HG02678 (cell line): ENCODE results near the gene TRAPPC10.

Experiments
- ATAC-seq: cut with Tn5 transposase; IDR thresholded peaks from one replicate; pipeline ENCODE4 v1.9.1; 2021; ENCODE audit warnings: mild to moderate bottlenecking, moderate library complexity; ENCODE audit not compliant: unreplicated experiment

The TRAPPC10 gene

DNA sequence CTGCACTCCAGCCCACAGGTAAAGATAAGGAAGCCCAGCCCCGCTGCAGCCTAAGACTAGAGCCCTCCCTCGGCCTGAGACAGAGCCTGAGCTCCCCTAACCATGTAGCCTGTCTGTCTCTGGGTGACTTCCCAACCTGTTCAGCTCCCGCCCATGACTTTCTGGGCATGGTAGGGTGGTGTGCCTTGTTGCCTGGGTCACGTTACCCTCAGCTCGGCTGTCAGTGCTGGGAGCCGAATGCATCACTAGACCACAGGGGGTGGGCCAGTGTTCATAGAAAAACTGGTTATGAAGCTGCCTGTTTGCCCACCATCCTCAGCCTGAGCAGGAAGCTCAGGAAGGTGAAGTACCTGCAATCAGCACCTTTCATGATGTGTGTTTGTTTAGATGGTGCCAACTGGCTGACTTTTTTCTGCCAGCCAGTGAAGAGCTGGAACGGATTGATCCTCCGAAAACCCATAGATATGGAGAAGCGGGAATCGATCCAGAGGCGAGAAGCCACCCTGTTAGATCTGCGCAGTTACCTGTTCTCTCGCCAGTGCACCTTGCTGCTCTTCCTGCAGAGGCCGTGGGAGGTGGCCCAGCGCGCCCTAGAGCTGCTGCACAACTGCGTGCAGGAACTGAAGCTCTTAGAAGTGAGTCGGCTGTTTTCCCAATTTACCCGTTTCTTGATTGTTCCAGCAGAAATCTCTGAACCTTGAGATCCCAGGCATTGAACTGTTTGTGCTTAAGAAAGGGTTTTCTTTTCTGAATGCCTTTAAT, 51.2 kb downstream of the TRAPPC10 start:
- no peak for ATAC-seq

DNA sequence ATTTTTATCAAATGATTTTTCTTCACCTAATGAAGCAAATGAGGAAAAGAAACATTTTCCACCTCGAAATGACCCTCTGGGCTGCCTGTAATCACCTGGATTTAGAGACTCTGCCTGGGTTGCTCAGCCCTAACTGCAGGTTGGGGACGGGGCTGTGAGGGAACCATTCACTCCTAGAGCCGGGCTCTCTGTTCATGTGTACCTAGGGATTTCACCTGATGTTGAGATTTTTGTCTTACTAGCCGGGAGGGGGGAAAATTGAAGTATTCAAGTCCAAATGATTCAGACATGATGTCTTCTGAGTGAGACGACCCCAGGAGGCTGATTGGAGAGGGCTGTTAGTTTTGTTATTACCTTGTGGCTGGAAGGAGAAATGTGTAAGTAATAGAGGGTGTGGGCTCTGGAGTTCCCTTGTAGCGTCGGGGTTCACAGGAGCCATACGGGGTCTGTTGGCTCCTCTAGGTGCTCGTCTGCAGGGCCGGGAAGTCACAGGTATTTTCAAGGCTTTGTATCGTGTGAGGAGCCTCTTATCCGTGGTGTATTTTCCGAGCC, 52.8 kb downstream of the TRAPPC10 start:
- ATAC-seq, result no peak

DNA sequence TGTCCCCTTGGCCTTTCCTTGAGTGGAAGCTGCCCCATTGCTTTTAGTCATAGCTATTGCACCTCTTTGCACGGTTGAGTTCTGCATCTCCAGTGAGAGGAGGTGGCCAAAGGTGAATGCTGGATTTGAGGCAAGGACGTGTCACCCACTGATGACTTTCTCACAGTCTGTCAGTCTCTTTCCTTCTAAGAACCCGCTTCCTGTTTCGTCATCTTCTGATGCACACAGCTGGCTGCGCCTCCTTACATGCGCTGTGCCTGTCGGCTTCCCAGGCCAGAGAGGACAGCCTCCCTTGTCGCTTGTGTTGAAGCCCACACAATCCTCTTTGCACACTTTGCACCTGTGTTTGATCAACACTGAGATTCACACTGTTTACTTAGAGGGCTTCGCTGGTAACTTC, 53.3 kb downstream of the TRAPPC10 start:
- no peak for ATAC-seq

DNA sequence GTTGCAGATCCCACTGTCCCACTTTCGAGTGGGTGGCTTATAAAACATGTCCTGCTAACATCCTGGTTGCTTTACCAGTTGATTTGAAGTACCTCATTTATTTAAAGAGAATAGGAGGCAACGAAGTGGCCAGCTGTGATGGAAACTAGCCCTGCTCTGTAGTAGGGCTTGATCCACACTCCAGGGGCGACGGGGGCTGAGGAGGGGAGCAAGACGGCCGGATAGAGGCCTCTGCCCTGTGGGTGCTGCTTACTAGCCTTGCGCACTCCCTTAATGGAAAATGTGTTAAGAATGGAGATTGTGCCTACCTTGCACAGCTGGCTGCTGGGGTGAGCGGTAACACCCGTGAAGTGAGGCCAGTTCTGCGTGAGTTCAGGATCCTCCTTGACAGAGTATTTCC, 54.0 kb downstream of the TRAPPC10 start:
- ATAC-seq, result no peak

DNA sequence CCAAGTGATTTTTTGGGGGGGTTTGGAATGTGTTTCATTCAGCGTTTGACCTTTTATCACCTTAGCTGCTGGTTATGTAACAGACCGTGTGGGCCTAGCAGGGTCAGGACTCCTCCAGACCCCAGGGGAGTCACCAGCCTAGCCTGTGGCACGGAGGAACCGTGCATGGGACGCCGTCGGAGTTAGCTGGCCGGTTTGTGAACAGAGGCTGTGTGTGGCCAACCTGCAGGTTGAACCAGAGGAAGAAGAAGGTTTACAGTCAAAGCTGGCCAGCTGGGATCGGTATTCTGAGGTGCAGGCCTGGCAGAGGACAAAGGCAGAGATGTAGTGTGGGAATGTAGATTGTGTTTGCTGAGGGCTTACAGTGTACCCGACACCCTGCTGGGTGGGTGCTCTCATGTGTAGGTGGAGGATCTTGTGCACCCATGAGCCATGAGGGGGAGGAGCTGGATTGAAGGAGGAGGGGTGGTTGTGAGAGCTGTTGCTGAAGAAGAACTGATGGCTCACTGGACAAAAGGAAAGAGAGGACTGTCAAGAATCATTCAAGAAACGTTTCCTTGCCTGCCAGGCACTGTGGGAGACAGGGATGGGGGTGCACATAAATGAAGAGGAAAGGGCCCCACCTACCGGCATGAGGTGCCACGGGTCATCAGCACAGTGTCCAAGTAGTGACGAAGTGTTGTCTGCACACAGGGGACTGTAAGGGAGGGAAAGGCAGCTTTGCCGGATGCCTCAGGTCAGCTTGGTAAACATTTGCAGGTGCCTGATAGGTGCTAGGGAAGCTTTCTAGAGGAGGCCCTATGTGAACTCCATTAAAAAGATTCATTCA, 55.1 kb downstream of the TRAPPC10 start:
- ATAC-seq, result no peak

DNA sequence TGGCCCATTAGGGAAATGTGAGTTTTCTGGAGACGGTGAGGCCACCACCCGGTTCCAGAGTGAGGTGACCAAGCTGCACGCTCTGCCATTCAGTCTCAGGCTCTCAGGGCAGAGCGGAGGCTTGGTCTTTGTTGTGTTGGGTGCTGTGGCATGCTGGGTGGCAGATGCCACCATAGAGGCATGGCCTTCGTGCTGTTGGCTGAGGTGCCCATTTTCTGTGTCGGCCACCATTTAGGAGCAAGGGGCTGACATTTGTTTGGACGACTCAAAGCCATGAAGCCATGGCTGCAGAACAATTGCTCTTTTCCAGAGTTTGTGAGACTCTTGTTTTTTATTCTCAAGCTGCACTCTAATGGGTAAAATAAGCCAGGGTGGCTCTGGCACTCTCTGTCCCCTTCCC, 58.3 kb downstream of the TRAPPC10 start:
- ATAC-seq, result no peak

DNA sequence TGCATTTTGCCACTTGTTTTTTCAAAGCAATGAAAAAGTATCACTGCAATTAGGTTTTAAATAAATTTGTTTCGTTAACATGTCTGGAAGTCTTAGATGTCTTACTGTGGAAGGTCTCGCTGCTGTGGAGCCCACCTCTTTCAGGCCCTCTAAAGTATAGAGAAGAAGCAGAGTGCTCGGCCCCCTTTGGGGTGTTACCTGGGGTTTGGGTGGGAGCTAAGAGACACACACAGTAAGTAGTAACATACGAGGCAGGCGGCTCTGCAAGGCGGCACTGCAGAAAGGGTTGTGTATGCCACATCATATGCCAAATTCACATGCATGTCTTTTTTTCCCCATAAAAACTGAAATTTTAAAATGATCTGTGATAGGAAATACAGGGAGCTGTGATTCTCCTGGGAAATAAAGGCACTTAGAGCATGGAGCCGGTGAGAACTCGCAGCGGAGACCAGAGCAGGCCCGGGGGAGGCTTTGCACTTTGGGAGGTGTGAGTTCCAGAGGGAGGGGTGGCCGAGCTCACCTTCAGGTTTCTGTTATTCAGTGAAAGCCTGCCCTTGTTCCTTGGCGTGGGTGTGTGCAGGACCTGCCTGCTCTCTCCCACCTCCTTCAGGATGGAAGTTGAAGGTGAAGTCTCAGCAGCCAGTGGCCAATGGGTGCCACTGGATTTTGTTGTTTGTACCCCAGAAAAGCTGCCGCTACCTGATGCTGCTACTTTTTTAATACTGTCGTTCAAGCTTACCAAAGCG, 59.4 kb downstream of the TRAPPC10 start:
- no peak for ATAC-seq

DNA sequence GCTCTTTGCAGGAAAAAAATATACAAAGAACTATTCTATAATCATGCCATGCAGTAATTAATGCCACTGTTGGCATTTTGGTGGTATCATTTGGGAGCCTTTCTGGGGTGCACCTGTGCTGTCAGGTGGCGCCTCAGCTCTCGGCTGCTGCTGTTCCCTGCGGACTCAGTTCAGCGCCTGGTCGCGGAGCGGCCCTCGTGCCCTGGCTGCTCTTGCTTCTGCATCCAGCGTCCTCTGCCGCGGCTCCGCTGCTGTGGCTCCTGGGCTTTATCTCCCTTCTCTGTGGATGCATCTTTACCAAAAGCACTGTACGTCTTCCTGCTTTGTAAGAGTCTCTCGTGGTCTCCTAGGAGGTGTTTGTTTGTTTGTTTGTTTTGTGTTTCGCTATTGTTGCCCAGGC, 60.0 kb downstream of the TRAPPC10 start:
- no peak for ATAC-seq

DNA sequence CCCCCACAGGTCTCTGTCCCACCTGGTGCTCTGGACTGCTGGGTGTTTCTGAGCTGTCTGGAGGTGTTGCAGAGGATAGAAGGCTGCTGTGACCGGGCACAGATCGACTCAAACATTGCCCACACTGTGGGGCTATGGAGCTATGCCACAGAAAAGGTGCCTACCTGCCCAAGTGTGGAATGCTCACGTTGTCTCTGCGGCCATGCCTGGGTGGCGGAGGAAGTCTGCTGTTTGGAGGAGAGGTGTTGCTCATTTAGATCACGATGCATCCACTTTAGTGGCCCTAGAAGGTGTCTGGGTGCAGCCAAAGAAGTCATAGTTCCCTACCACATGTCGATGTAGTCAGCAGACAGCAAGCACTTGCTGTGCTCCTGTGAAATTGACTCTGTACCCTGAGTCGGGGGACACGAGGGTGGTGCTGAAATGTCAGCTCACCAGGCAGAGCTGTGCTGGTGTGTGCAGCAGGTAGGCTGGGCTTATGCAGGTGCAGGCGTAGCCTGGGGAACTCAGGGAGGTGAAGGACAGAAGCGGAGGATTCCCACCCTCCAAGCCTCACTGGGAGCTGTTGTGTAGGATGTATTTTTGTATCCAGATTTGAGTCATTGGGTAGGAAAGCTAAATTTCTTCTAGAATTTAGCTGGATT, 62.3 kb downstream of the TRAPPC10 start:
- ATAC-seq, result no peak

DNA sequence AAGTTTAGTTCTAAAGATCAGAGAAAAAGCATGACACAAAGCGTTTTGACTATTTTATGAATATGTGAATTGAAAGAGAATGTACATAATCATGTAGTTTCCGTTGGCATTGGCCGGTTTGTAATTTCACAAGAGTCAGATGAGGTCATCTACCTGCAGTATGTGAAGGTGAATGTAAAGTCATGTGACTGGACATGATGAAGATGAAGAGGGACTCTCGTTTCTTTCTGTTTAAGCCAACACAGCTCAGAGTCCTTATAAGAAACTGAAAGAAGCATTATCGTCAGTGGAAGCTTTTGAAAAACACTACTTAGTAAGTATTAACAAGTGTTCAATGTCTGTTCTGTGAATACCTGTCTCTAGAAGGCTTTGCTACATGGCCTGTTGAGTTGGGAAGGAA, 64.2 kb downstream of the TRAPPC10 start:
- no peak for ATAC-seq

DNA sequence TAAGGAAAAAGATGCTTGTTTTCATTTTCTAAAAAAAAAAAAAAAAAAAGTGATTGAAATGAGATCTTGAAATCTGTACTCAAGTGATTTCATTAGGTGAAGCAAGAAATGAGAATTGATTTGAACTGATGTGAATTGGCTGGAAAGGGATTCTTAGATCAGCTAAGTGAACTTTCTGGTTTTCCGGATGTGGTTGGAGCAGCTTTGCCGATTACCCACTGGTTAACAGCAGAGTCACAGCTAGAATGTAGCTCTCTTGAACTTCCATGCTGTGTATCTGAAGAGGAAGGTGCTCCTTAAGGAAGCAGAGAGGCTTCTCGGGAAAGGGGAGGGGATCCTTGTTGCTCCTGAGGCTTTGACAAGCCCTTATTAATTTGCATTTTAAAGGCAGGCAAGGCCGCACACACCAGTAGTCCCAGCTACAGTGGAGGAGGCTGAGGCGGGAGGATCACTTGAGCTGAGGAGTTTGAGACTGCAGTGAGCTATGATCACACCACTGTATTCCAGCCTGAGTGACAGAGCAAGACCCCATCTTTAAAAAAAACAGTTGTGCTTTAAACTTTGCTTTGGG, 66.4 kb downstream of the TRAPPC10 start:
- no peak for ATAC-seq

DNA sequence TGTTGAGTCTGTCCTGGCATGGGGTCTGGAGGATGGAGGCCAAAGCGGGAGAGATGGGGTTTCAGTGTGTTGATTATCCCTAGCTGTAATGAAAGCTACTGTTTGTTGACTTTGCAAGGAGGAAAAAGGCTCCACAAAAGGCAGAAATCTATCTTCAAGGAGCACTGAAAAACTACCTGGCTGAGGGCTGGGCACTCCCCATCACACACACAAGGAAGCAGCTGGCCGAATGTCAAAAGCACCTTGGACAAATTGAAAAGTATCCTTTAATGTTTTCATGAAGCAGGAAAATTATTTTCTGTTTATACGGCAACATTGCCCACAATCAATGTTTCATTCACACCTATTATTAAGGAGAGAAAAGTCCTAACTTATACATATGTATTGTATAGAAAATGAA, 67.3 kb downstream of the TRAPPC10 start:
- no peak for ATAC-seq

DNA sequence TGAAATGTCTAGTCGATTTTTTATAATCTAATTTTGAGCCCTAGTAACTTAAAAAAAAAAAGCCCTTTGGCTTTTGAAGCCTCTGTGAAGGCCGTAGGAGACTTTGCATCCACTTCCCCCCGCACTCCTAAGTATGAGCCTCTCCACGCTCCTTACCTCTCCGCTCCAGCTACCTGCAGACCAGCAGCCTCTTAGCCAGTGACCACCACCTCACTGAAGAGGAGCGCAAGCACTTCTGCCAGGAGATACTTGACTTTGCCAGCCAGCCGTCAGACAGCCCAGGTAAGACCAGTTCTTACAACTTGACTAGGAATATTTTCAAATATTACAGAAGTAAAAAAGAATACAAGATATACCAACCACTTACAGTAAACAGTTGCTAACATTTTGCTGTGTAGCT, 67.7 kb downstream of the TRAPPC10 start:
- ATAC-seq, result no peak

DNA sequence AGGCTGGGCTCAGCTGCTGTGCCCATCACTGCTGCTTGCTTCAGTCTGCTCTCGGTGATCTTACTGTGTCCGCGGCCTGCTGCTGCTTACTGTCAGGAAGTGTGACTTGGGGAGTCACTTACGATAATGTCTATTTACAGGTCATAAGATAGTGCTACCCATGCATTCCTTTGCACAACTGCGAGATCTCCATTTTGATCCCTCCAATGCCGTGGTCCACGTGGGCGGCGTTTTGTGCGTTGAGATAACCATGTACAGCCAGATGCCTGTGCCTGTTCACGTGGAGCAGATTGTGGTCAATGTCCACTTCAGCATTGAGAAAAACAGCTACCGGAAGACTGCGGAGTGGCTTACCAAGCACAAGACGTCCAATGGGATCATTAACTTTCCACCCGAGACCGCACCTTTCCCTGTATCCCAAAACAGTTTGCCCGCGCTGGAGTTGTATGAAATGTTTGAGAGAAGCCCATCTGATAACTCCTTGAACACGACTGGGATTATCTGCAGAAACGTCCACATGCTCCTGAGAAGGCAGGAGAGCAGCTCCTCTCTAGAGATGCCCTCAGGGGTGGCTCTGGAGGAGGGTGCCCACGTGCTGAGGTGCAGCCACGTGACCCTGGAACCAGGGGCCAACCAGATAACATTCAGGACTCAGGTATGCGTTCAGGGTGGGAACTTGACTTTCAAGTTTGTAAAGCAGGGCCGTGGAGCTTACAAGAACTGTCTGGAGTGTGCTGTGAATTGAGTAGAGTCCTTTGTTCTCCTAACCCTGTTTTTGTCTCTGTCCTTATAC, 70.7 kb downstream of the TRAPPC10 start:
- ATAC-seq, result no peak

DNA sequence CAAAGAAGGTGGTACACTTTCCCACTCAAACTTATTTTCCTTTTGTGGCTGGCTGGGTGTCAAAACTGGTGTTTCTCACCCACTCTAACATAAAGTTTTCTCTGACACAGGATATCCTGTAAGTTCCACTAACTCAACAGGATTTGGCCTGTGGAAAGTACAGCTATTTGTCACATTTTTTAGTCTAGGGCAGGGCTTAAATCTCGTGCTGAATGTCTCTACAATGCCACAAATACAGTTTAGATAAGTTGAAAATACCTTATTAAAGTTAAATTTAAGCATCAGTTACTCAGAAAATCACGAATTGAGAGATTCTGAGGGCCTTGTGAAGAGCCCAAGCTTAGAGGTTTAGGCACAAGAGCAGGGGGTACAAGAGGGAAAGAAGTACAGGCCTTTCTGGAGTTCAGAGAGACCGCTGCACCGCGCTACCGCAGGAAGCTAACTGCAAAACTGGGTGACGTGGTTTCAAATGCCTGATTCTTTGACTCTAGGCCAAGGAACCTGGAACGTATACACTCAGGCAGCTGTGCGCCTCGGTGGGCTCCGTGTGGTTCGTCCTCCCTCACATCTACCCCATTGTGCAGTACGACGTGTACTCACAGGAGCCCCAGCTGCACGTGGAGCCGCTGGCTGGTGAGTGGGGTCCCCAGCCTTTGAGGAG, 71.7 kb downstream of the TRAPPC10 start:
- no peak for ATAC-seq

DNA sequence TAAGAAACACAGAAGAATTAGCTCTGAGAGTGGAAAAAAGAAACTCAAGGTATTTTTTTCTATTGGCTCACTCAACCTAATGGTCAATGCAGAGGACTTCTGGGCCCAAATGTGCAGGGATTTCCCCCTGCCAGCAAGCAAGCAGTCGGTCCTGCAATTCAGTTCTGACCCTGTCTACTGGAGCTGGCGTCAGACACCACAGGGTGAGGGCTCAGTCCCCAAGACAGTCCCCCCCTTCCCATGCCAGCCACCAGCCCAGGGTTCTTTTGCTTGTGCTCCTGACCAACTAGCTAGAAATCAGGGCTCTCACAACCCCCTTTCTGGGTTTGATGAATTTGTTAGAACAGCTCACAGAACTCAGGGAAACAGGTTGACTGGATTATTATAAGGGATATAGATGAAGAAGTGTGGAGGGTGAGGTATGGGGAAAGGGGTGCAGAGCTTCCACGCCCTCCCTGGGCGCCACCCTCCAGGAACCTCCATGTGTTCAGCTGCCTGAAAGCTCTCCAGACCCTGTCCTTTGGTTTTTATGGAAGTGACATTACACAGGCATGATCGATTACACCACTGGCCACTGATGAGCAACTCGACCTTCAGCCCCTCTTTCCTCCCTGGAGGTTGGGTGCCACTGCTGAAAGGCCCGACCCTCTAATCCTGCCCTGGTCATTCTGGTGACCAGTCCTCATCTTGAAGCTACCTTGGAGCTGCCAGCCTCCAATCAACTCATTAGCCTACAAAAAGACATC, 72.6 kb downstream of the TRAPPC10 start:
- no peak for ATAC-seq

DNA sequence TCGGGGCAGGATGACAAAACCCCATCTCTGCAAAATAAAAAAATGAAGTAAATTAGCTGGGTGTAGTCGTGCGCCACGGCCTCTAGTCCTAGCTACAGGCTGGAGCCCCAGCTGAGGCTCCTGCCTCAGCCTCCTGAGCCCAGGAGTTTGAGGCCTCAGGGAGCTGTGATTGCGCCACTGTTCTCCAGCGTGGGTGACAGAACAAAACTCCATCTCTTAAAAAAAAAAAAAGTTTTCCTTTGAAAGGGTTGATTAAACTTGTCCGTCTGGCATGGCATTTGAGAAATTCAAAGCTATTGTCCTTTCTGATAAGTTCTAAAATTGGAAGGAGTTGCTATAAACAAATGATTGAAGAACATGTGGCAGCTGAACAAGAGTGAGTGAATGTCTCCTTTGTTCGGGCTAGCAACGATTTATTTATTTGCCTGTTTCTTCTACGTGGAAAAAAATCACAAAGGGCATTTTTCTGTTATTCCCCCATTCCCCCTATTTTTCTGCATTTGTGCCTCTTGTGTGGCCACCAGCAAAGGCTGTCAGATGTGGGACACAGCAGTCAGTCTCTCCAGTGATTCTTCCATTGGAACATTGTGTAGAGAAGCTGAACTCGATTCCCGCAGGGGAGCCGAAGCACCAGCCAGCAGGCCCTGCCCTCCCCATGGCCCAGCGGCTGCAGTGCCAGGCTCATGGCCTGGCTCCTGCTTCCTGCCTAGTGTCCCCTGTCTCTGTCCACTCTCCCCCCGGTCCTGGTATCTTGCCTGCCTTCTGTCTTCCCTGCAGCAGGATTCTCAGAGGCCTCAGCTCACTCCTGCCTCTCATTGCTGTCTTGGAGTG, 73.6 kb downstream of the TRAPPC10 start:
- no peak for ATAC-seq
